ENCODE results near the gene GSTM2.

The GSTM2 gene

DNA sequence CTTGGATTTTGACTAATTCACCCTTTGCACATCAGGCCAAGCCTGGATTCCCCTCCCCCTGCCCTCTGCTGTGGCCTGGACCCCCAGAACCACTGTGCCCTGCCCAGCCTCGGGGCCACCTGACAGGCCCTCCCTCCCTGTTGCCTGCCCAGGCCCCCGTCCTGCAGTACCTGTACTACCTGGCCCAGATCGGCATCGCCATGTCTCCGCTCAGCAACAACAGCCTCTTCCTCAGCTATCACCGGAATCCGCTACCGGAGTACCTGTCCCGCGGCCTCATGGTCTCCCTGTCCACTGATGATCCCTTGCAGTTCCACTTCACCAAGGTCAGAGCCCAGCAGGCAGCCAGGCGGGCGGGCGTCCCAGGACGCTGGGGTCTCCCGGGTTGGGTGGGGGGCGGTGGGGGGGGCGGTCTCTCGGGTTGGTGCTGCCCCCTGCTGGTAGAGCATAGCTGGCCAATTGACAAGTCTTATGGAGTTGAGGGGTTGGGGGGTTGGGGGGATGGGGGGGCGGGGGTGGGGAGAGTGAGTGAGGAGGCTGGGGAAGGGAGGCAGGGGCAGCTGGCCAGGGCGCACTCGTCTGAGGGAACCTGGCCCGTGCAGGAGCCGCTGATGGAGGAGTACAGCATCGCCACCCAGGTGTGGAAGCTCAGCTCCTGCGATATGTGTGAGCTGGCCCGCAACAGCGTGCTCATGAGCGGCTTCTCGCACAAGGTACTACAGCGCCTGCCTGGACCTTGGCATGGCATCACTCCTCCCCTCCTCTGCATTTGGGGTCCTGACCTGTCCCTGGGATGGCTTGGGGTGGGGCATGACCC lies 37.6 kb upstream of the GSTM2 start:
- FAIRE-seq = no peak

DNA sequence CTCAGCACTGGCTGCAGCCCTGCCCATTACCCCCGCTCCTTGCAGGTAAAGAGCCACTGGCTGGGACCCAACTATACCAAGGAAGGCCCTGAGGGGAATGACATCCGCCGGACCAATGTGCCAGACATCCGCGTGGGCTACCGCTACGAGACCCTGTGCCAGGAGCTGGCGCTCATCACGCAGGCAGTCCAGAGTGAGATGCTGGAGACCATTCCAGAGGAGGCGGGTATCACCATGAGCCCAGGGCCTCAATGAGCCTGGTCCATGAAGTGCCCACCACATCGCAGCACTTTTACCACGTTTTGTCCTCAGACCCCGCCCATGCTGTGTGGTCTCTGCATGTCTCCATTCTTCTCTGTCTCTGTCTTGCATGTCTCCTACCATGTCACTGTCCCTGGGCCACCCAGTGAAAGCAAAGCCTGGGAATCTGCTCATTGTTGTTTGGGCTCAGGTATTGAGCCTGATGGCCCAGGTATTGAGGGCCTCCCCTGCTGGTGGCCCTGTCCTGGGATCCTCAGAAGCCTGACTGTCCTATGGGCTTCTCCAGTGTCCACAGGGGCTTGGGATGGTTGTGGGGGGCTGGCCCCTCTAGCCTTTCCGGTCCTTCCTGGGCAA lies 36.9 kb upstream of the GSTM2 start:
- no peak for FAIRE-seq

DNA sequence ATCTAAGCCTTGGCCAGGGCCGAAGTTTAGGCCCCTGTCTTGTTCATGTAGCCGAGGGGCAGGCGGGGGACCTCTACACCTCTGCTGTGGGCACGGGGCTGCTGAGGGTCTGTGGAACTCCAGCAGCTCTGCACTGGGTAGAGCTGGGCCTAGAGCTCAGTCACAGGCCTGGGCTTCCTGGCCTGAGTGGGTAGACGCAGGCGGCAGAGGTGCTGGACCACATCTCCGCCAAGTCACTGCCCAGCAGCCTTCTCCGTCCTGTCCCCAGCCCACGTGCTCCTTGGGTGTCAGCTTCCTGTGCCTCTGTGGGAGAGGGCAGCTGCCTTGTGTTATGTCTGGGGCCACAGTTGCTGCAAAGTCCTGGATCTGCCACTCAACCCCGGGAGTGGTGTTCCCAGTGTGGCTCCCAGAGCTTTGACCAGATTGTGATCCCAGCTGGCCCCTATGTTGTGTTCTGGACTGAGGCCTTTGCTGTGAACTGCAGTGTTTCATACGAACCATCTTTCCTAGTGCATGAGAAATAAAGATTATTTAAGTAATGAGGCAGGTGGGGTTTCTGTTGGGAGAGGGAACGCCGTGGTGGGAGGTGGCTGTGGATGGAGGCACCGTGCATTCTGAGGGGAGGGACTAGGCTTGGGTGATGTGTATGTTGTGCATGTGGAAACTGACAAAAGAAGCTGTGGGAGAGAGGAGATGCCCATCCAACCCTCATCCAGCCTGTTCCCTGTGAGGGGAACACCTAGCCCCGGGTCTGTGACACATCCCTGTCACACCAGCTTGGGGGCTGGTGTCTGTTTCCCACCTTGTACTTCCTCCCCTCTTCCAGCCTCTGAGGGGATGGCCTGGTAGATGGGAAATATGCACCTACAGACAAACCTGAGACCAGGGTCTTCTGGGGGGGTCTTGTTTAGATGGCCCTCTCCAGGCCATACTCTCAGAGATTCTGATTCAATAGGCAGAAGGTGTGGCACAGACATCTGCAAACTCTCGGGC lies 36.0 kb upstream of the GSTM2 start:
- FAIRE-seq = no peak

DNA sequence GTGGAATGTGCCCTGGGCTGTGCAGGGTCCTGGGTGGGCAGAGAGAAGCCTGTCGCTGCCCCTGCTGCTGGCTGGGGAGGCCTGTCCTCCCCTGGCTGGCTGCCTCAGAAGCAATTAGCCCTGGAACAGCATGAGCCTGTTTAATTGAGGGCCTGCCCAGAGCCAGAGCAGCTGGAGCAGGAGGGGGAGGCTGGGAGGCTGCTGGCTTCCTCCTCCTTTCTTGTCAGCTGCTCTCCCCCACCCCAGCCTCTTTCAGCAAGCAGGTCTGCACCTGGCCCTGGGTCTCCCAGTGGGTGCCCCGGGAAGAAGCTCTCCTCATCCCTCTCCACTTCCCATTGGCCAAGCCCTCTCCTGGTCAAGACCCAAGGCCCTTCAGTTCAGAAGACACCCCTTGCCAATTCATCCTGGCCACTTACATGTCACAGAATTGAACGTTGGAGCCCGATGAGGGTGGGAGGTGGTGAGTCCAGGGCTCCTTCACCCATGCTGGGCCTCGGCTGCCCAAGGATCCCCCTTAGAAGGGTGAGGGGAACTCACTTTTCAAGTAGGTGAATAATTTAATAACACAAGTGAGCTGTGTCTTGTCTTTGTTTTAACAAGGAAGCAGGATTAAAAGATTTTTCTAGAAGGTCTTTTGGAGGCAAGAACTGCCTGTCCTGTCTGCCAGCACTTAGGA lies 35.0 kb upstream of the GSTM2 start:
- FAIRE-seq = no peak

DNA sequence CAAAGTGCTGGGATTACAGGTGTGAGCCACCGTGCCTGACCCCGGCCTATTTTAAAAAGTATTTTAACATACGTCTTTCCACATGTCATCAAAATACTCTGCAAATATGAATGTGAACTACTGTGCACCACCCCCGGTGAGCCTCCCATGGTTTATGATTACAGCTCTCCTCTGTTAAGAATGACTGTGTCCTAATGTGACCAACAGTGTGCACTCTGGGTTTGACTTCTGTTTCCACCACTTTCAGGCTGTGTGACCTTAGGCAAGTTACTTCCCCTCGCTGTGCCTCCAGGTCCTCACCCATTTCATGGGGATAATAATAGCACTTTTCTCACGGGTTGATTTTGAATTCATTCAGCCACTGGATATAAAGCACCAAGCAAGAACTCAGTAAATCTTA lies 33.6 kb upstream of the GSTM2 start:
- FAIRE-seq = no peak

DNA sequence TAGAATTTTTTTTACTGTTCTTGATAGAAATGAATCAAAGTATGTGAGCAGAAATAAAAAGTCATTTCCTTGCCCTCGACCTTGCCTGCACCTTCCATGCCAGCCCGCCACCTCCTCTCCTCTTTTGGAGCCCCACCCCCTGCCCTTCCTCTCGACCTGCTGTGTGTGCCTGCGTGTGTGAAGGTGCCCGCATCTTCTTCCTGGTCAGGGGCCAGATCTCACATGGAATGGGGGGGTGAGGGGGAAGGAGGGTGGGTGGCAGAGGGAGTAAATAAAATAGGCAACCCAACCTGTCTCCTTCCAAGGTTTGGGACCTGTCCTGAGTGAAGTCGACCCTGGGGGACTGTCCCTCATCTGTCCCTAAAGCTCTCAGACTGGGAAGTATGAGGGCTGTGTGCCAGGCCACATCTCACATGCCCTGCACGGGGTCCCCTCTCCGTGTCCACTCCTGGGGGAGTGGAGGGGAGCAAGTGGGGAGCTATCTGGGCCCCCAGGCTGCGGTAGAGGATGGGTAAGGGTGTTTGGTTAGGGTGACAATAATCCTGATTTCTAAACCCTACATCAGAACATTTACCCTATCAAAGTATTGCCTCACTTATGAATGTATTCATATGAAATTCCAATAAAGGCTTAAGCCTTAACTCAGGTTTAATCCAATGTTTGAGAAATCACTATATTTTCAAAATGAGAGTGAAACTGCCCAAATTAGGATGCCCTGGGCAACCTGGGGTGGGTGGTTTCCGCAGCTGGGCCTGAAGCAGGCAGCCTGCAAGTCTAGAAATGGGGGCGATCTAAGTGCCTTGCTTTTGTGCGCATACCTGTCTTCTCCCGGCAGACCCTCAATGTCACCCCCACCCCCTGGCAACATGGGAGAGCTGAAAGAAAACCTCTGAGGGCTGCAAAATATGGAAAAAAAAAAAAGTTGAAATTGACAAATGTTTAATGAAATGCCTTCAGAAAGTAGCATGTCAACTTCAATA lies 32.8 kb upstream of the GSTM2 start:
- no peak for FAIRE-seq

DNA sequence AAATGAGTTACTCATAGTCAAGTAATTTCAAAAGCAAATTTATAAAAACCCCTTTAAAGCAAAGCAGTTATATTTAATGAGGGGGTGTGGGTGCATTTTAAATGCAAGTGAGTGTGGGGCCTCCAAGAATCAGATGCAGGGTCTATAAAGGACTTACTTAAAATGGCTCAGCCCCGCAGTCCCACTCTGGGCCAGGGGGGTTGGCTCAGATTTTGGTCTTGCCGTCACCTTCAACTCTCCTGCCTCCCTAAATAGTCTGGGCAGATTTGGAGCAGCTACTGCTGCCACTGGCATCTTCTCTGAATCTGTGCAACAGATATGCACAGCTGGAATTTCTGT lies 32.0 kb upstream of the GSTM2 start:
- no peak for FAIRE-seq

DNA sequence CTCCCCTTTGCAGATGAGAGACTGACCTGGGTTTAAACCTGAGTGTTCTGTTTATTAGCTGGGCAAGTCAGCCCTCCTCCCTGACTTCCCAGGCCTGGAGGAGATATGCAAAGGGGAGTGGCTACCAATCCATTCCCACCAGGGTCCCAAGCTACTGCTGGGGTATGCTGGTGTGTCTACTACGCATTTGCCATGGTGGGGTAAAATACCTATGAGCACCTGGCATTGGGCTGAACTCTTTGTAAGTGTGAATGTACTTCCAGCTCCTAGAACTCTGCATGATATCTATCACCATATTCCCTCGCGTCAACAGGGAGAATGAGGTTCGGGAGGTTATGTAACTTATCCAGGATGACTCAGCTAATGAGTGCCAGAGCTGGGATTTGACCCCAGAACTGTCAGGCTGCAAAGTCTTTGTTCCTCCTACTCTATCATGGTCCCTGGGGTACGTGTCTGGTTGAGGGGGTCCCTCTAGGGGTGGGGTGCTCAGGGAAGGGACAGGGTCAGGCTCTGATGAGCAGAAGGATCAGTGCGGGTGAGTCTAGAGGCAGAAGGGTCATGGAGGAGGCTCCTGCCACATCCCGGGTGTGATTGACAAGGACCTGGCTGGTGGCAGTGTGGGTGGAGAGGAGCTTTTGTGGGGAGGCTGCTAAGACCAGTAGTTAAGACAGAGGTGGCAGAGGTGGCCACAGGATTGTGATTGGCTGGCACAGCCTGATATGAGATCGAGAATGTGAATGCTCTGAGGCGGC lies 31.5 kb upstream of the GSTM2 start:
- FAIRE-seq = no peak

DNA sequence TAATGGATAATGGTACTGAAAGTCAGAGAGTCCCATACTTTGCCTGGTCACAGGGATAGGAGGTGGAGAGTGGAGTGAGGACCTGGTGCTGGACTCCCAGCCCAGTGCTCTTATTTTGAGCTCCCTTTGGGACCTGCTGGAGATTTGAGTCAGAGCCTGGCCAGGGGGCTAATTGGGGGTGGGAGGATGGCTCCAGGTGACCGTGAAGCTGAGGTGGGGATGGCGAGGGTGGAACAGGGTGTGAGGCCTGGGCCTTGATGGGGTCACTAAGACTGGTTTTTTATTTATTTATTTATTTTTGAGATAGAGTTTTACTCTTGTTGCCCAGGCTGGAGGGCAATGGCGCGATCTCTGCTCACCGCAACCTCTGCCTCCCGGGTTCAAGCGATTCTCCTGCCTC lies 30.4 kb upstream of the GSTM2 start:
- FAIRE-seq = no peak

DNA sequence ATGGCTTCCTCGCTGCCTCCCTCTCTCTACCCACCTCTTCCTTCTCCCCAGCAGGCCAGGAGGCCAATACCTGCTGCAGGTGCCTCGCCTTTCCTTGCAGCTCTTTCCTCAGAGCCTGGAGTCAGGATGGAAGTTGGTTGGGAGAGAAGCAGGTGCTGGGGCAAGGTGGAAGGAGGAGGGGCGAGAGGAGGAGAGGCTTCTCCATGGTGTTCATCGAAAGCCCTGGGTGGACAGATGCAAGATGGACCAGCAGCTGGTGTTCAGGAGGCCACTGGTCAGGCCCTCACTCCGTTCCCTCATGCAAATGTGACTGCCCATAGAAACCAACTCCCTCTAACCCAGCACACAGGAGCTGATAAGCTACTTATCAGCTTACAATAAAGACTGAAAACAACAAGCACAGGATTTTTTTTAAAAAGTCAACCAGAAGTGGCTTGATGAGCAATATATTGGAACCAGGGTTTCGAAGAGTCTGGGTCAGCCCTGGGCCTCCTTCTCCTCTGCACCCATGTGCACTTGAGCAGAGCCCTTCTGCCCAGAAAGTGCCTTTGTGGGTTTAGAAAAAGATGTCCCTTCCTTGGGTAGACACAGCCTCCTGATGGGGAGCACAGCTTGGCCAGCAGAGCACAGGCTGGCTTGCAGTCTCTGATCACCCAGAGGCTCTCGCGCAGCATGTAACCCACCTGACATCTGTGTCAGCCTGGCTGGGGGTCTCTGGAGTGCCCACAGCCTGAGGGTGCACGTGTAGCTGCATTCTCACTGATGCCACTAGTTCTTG lies 28.6 kb upstream of the GSTM2 start:
- no peak for FAIRE-seq

DNA sequence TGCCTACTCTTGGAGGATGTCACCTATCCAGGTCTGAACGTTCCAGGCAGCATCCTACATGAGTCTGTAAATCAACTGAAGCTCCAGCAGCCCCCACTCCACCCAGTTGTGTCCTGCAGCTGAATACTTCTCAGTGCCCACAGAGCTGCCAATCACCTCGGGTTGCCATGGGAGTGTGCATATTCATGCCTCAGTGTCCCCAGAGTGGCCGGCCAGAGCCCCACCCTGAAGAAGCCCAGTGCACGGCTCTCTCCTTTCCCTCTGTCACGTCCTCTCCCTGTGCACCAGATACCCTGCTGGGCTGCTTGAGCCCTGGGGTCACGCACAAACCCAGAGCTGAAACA lies 28.0 kb upstream of the GSTM2 start:
- FAIRE-seq = no peak

DNA sequence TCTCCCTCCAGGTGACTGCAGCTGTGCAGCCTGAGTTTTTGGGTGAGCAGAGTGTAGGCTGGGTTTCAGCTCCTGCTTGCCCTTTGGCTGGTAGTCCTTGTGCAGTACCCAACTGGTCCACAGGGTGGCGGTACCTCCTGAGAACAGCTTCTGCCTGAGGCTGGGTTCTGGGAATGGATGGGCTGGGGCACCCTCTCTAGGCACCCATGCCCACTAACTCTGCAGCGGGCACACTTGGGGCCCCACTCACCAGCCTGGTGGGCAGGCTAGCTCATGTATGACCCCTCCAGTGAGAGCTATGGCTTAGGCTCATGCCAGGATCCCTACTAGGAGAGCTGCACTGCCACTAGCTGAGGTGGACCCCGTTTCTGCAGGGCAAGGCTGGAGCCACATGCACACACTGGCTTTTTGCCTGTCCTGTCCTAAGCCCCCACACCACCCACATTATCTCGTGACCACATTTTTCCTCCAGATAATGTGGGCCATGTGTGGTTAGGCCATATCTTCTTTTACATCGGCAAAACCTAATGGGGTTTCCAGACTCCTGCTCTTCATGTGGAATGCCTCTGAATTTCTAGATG lies 27.5 kb upstream of the GSTM2 start:
- FAIRE-seq = no peak

DNA sequence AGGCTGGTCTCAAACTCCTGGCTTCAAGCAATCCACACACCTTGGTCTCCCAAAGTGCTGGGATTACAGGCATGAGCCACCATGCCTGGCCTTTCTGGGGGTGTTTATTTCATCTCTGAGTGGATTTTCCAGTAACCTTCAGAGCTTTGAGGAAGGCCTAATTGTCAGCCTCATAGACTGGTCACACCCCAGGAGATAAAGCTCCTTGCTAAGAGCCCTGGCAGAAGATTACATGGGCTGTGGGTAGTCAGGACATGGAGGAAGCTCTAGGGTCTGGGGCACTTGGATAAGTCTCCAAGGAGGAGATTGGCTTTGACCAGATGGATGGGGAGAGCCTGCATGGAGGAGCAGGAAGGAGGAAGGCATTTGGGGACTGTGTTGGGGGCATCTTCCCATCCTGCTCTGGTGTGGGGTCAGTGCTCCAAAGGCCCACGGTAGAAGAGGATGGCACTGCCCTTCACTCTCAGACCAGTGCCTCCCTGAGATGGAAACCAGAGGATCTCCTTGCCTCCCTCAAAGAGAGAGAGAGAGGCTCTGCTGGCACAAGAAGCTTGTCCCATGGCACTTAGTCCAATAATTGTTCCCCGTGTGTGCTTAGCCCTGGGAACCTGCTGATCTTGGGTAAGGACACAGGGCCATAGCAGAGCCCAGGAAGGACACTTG lies 26.6 kb upstream of the GSTM2 start:
- no peak for FAIRE-seq

DNA sequence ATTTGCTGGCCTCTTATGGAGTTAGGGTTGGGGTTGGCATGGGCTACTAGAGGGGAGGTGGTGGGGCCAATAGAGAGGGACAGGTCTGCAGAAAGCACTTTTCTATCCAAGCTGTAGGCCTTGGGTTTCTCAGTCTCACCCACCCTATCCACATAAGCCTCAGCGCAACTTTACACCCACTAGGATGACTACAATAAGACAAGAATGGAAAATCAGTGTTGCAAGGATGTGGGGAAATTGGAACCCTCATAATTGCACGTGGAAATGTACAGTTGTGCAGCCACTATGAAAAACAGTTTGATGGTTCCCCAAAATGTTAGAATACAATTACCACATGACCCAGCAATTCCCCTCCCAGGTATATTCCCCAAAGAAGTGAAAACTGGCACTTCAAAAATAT lies 26.0 kb upstream of the GSTM2 start:
- no peak for FAIRE-seq

DNA sequence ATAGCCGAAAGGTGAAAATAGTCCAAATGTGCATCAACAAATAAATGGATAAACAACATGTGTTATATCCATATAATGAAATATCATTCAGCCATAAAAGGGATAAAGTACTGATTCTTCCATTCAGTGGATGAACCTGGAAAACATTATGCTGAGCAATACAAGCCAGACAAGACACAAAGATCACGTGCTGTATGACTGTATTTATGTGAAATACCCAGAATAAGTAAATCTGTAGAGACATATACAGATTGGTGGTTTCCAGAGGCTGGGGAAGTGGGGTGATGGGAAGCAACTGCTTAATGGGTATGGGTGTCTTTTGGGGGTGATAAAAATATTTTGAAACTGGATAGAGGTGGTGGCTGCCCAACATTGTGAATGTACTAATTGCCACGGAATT lies 25.2 kb upstream of the GSTM2 start:
- FAIRE-seq = no peak

DNA sequence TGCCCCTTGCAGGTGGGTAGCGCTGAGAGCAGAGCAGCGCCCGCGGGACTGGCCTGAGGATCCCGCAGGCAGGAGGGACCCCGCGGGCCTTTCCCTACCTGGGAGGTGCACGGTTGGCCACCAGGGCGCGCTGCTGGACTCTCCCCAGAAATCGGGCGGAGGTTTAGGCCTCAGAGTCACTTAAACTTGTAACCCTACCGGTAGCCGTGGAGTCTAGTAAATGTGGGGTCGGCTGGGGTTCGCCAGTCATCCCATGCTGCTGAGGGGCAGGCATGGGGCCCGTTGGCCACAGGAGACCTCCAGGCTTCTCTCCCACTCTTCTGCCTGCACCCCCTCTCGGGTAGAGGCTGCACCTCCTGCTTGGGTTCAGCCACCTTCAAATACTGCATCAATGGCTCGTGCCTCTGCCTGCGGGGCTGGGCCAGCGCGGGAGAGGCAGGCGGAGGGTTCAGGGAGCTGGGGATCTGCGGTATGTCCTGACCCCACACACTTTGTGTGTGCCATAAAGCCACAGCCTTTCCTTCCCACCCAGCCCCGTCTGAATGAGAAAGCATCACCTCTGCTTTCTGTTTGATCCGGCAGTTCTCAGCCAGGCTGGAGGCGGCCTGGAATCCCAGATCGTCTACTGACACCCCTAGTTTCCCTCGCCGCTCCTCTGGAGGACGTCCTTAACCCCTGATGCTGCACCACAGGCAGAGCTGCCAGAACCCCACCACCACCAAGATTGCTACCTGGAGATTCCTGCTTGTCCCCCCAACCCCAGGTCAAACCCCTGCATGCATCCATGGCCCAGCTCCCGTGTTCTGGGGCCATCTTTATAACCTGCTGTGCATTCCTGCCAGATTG lies 24.2 kb upstream of the GSTM2 start:
- no peak for FAIRE-seq

DNA sequence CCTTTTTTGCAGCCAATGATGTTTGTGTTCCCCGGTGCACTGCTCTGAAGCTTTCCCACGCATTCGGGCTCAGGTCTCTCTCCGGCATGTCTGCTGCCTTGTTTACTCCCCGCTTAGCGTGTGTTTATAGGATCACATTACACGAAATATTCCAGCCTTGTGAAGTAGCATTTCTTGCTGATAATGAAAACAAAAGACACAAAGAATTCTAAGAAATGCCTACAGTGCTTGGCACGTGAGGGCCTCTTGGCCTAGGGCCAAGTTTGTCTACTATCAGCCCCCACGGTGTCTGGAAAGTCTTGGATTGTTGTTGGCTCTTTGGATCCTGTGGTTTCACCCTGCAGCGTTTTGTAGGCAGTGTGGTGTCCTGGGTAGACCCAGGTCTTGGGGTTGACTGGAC lies 23.2 kb upstream of the GSTM2 start:
- FAIRE-seq = no peak

DNA sequence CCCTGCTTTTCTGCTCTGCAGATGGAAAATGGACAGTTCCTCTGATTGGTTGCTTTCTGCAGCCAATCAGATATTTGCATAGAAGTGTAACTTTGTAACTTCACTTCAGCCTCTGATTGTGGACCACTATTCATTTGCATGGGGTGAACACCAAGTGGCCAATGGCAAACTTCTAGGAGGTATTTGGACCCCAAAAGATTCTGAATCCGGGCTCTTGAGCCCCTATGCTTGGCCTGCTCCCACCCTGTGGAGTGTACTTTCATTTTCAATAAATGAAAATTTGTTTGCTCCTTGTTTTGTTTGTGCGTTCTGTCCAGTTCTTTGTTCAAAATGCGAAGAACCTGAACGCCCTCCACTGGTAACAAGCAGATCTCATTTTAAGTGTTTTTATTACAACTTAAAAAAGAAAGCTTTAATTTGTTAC lies 18.4 kb upstream of the GSTM2 start:
- FAIRE-seq = no peak
